ACHN (cell line): ENCODE measurements around the gene SLIT2.

ENCODE experiments used
- DNase-seq: peaks from one replicate; pipeline ENCODE4 v3.0.0-alpha.2; 2015
- in situ Hi-C: cut with HindIII; loops from 2 replicates; pipeline ENCODE4 v1.10.0; 2017; ENCODE audit warnings: low sequenced_read_pairs, low pct_ligation_motif_present, low pct_unique_long_range_greater_than_20kb

SLIT2 gene

GRCh38 chr4:20251796-20252655, at the start of gene SLIT2:
Gene SLIT2, plus strand, starts transcription at chr4:20251905. Its CDS starts 1,911 bp downstream, at chr4:20253816.
- DNase-seq, result peak; percentile 78
- in situ Hi-C loops, result no loop called here

GRCh38 chr4:20203508-20203907, 48.2 kb upstream of the SLIT2 start:
- no peak for DNase-seq
- in situ Hi-C loops, result no loop called here

GRCh38 chr4:20217521-20217920, 34.2 kb upstream of the SLIT2 start:
- no peak for DNase-seq
- in situ Hi-C loops, result no loop called here

- DNase-seq, result no peak
Observed at GRCh38 chr4:20217951-20218350, 33.8 kb upstream of the SLIT2 start.

GRCh38 chr4:20219521-20219920, 32.2 kb upstream of the SLIT2 start:
- in situ Hi-C loops, result no loop called here
- DNase-seq, result no peak

More at GRCh38 chr4:20217951-20218350, 33.8 kb upstream of the SLIT2 start:
- in situ Hi-C loops, result no loop called here

- in situ Hi-C loops, result no loop called here
Observed at GRCh38 chr4:20237894-20238537, 13.7 kb upstream of the SLIT2 start.

GRCh38 chr4:20248155-20248558, 3.5 kb upstream of the SLIT2 start:
- in situ Hi-C loops, result no loop called here
- peak; percentile 69 for DNase-seq

More at GRCh38 chr4:20237894-20238537, 13.7 kb upstream of the SLIT2 start:
- no peak for DNase-seq

- DNase-seq, result peak; percentile 57
Observed at GRCh38 chr4:20249333-20249732, 2.4 kb upstream of the SLIT2 start.

GRCh38 chr4:20251031-20251795, 492 bp upstream of the SLIT2 start:
- in situ Hi-C loops, result no loop called here
- DNase-seq, result no peak

More at GRCh38 chr4:20249333-20249732, 2.4 kb upstream of the SLIT2 start:
- in situ Hi-C loops, result no loop called here

- peak; percentile 42 for DNase-seq
- in situ Hi-C loops, result no loop called here
Observed at GRCh38 chr4:20252656-20253282, 1.1 kb downstream of the SLIT2 start.

GRCh38 chr4:20253283-20253734, 1.6 kb downstream of the SLIT2 start:
- in situ Hi-C loops, result no loop called here
- peak; percentile 4 for DNase-seq

- in situ Hi-C loops, result no loop called here
- DNase-seq, result peak; percentile 50
Observed at GRCh38 chr4:20253735-20254409, 2.2 kb downstream of the SLIT2 start.

GRCh38 chr4:20254511-20255250, 3.0 kb downstream of the SLIT2 start:
- DNase-seq, result peak; percentile 52
- in situ Hi-C loops, result no loop called here

GRCh38 chr4:20255251-20255586, 3.5 kb downstream of the SLIT2 start:
- in situ Hi-C loops, result no loop called here
- DNase-seq, result no peak

GRCh38 chr4:20255823-20256222, 4.1 kb downstream of the SLIT2 start:
- in situ Hi-C loops, result no loop called here
- peak; percentile 24 for DNase-seq

- in situ Hi-C loops, result no loop called here
- peak; percentile 19 for DNase-seq
Observed at GRCh38 chr4:20256381-20256881, 4.7 kb downstream of the SLIT2 start.

- no peak for DNase-seq
- in situ Hi-C loops, result no loop called here
Observed at GRCh38 chr4:20259707-20260106, 8.0 kb downstream of the SLIT2 start.
